Psoas muscle (tissue), 8 donors: ENCODE data around the gene PNN. TPM values are rescaled to one million over a fixed set of nuclear protein-coding genes. Genes with fewer than 3 reads are reported as not detected.
A peak's percentile ranks its signal among the peaks of the same experiment; 100 is the strongest.

ENCODE experiments used
- ATAC-seq, 4 donors: fragments of 200-7000 bp; cut with Tn5 transposase; one replicate each; pipeline ENCODE4 v1.9.1; 2020; ENCODE audit warnings: moderate library complexity in 3 of 4, mild to moderate bottlenecking in 2 of 4
- DNase-seq, 2 donors: peaks; one replicate each; pipeline ENCODE4 v3.0.0-alpha.2; 2020
- H3K27ac ChIP-seq: fragments of 200-600 bp; one replicate; pipeline ENCODE4 v1.8.0; 2022
- H3K27me3 ChIP-seq, 3 donors: fragments of 200-600 bp in 1 of 3; one replicate each; pipeline versions ENCODE4 v1.6.1 to v1.8.0; 2013 to 2022; ENCODE audit warnings: low read length in 2 of 3, mild to moderate bottlenecking in 2 of 3, moderate library complexity in 1 of 3; ENCODE audit not compliant: insufficient read depth in 3 of 3
- H3K36me3 ChIP-seq, 2 donors: fragments of 200-600 bp in 1 of 2; one replicate each; pipeline versions ENCODE4 v1.6.1 to v1.8.0; 2013 to 2022; ENCODE audit warnings: low read depth in 1 of 2, mild to moderate bottlenecking in 1 of 2, moderate library complexity in 1 of 2; ENCODE audit not compliant: insufficient read depth in 1 of 2
- H3K4me1 ChIP-seq: fragments of 200-600 bp; one replicate; pipeline ENCODE4 v1.8.0; 2022
- H3K4me3 ChIP-seq: fragments of 200-600 bp; one replicate; pipeline ENCODE4 v1.8.0; 2022; ENCODE audit warnings: mild to moderate bottlenecking
- H3K9me3 ChIP-seq: fragments of 200-600 bp; one replicate; pipeline ENCODE4 v1.8.0; 2022
- CTCF ChIP-seq: fragments of 200-600 bp; IDR thresholded peaks from one replicate; pipeline ENCODE4 v1.8.0; 2022; ENCODE audit warnings: antibody characterized with exemption
- WGBS, 3 donors: extraction: QIAGEN DNeasy Blood & Tissue Kit; methylation state at CpG; one replicate each; pipeline versions ENCODE4 v1.1.6 to v1.1.7; 2013; 5-methylcytosine and 5-hydroxymethylcytosine counted together
- intact Hi-C, 2 donors: fragments of 100-400 bp; cut with DNase I; formaldehyde crosslinking; loops; one replicate each; pipeline versions ENCODE4 v1.11.0 to v1.14.2; 2022
- polyA plus RNA-seq, 3 donors: library from polyadenylated mRNA; stranded (reverse); fragments of 200-250 nt; gene quantifications; one replicate each; pipeline ENCODE4 v1.2.3, GENCODE V29; 2013
- total RNA-seq, 4 donors: library from RNA; stranded (reverse); fragmentation: NEBNext Ultra II Directional in 2 of 4; extraction: Animal tissue kit (Norgen Biotek cat#: 25700) in 2 of 4; gene quantifications; one replicate each; pipeline versions ENCODE4 v1.2.1 to v1.2.4, GENCODE V29; 2021 to 2023
- donor health status: healthy with polysubstance abuse.
- donor health status: DM: no; HTN: no; CAD: no; lungs with moderate emphysema.
- donor health status: Bipolar disorder and iron deficiency.
- donor health status: healthy.
- donor health status: DM: yes; HTN: yes; CAD: no.
- donor health status: DM: no; HTN: no; CAD: no.
- donor health status: DM: no; HTN: no; CAD: no.
- donor health status: DM: yes; HTN: yes; CAD: no.

PNN gene
- total and polyA plus RNA-seq, 7 donors: 17.0 to 33.1 (median 27.6) TPM

GRCh38 chr14:39175445-39176262, 600 bp downstream of the PNN start:
- TF ChIP-seq CTCF: no peak
- ATAC-seq (peak; percentile 7 to 40 (median 21)), DNase-seq (no peak)
- intact Hi-C loops: loop anchor here (2.0 to 5.0 kb wide), 3 partner anchors 91 to 257 kb away; partner anchors contain the start of gene FBXO33 (in 1 of the 2)
- H3K4me1 ChIP-seq: peaks cover 11% of the 10 kb centered on the region
- H3K27me3 ChIP-seq: no peaks in the 10 kb centered on the region
- peak overlapping the region; percentile 90 for H3K4me3 ChIP-seq
- H3K9me3 ChIP-seq: no peaks in the 10 kb centered on the region
- WGBS, 3 donors: 1 to 2% (median 1%) methylated on average over 26 to 36 of the region's 36 CpGs
- peak overlapping the region; percentile 94 for H3K27ac ChIP-seq
- H3K36me3 ChIP-seq: peaks cover 12 to 47% of the 10 kb centered on the region in 2 donors

GRCh38 chr14:39176263-39177167, 1.5 kb downstream of the PNN start:
- intact Hi-C loops: loop anchor here (5.0 kb wide), 2 partner anchors 91 to 256 kb away; partner anchors contain the start of gene FBXO33 (in 1 of the 2)
- no peak for ATAC-seq
- Histone ChIP-seq H3K27ac (peak overlapping the region; percentile 94), H3K4me3 (peak overlapping the region; percentile 90), H3K9me3 (no peaks in the 10 kb centered on the region), H3K36me3 (peaks cover 21 to 56% of the 10 kb centered on the region in 2 donors), H3K27me3 (no peaks in the 10 kb centered on the region), H3K4me1 (peaks cover 11% of the 10 kb centered on the region)
- DNase-seq: no peak
- 62 to 63% (median 62%) methylated on average over 5 of the region's 5 CpGs for WGBS, 3 donors
- no peak for TF ChIP-seq CTCF

GRCh38 chr14:39177168-39177545, 2.1 kb downstream of the PNN start:
- TF ChIP-seq CTCF: no peak
- Histone ChIP-seq H3K36me3 (peaks cover 22 to 62% of the 10 kb centered on the region in 2 donors), H3K4me1 (peaks cover 11% of the 10 kb centered on the region), H3K27me3 (no peaks in the 10 kb centered on the region), H3K27ac (no peak overlapping the region), H3K4me3 (peak overlapping the region; percentile 90), H3K9me3 (no peaks in the 10 kb centered on the region)
- intact Hi-C loops: loop anchor here (5.0 kb wide), 2 partner anchors 90 to 255 kb away; partner anchors contain the start of gene FBXO33 (in 1 of the 2)
- ATAC-seq (no peak), DNase-seq (no peak)
- 80 to 89% (median 81%) methylated on average over 9 of the region's 9 CpGs for WGBS, 3 donors

- Histone ChIP-seq H3K4me1 (peaks cover 11% of the 10 kb centered on the region), H3K4me3 (no peak overlapping the region), H3K36me3 (peaks cover 22 to 81% of the 10 kb centered on the region in 2 donors), H3K27ac (no peak overlapping the region), H3K9me3 (no peaks in the 10 kb centered on the region), H3K27me3 (no peaks in the 10 kb centered on the region)
- DNase-seq: no peak
- no peak for ATAC-seq
- no peak for TF ChIP-seq CTCF
- intact Hi-C loops: loop anchor here (5.0 kb wide), 2 partner anchors 88 to 253 kb away; partner anchors contain the start of gene FBXO33 (in 1 of the 2)
- 95 to 97% (median 96%) methylated on average over 6 of the region's 6 CpGs for WGBS, 3 donors
Observed at GRCh38 chr14:39179042-39179441, 4.0 kb downstream of the PNN start.
